CD4-positive, alpha-beta memory T cell (primary cell): ENCODE data around the gene CHD5. TPM values are rescaled to one million over a fixed set of nuclear protein-coding genes. Genes with fewer than 3 reads are reported as not detected.

Experiments used
- CTCF ChIA-PET: fragments of 350-600 bp; sonication (Branson Sonifier 250); formaldehyde crosslinking; loops from one replicate; lab custom pipeline; 2021; ENCODE audit warnings: inconsistent platforms; ENCODE audit not compliant: partially characterized antibody; lab: Charles Lee
- POLR2A ChIA-PET: fragments of 350-600 bp; sonication (Branson Sonifier 250); formaldehyde crosslinking; loops from one replicate; lab custom pipeline; 2021; ENCODE audit not compliant: partially characterized antibody; lab: Charles Lee
- DNase-seq, 5 donors: peaks; one replicate each; pipeline versions ENCODE4 v3.0.0 to v3.0.0-alpha.2; 2020 to 2022; ENCODE audit warnings: mixed read lengths in 1 of 5
- H3K27ac ChIP-seq: one replicate; pipeline ENCODE4 v1.7.0; 2013; ENCODE audit warnings: low read depth, low read length
- H3K27me3 ChIP-seq: 2 replicates; pipeline ENCODE4 v1.7.0; 2013; ENCODE audit warnings: mild to moderate bottlenecking, low read length, moderate library complexity; ENCODE audit not compliant: insufficient read depth
- H3K36me3 ChIP-seq: 2 replicates; pipeline ENCODE4 v1.7.0; 2013; ENCODE audit warnings: mild to moderate bottlenecking, low read length, moderate library complexity; ENCODE audit not compliant: insufficient read depth
- H3K4me1 ChIP-seq: 2 replicates; pipeline ENCODE4 v1.7.0; 2013; ENCODE audit warnings: mild to moderate bottlenecking, low read length, moderate library complexity; ENCODE audit not compliant: insufficient read depth
- H3K4me3 ChIP-seq, 2 donors: one replicate each; pipeline ENCODE4 v1.7.0; 2013; ENCODE audit warnings: low read length in 2 of 2, mild to moderate bottlenecking in 1 of 2
- H3K9me3 ChIP-seq, 2 donors: one replicate each; pipeline ENCODE4 v1.7.0; 2013; ENCODE audit warnings: low read length in 2 of 2, control low read depth in 1 of 2; ENCODE audit not compliant: control insufficient read depth in 1 of 2
- H3K27ac Mint-ChIP-seq, 7 donors: one replicate each; pipeline ENCODE4 v1.8.0; 2020 to 2021; ENCODE audit warnings: mixed read lengths in 7 of 7, mild to moderate bottlenecking in 6 of 7, inconsistent platforms in 3 of 7, moderate library complexity in 3 of 7
- H3K27me3 Mint-ChIP-seq, 2 donors: one replicate each; pipeline ENCODE4 v1.8.0; 2020 to 2021; ENCODE audit warnings: mixed read lengths in 2 of 2
- H3K36me3 Mint-ChIP-seq, 2 donors: one replicate each; pipeline ENCODE4 v1.8.0; 2020 to 2021; ENCODE audit warnings: mixed read lengths in 2 of 2, inconsistent platforms in 1 of 2, mild to moderate bottlenecking in 1 of 2
- H3K4me1 Mint-ChIP-seq, 4 donors: one replicate each; pipeline ENCODE4 v1.8.0; 2020 to 2021; ENCODE audit warnings: mixed read lengths in 4 of 4, mild to moderate bottlenecking in 1 of 4
- H3K4me3 Mint-ChIP-seq, 8 donors: one replicate each; pipeline ENCODE4 v1.8.0; 2020 to 2021; ENCODE audit warnings: mixed read lengths in 8 of 8, mild to moderate bottlenecking in 7 of 8, moderate library complexity in 6 of 8, inconsistent platforms in 3 of 8
- H3K9me3 Mint-ChIP-seq, 8 donors: one replicate each; pipeline ENCODE4 v1.8.0; 2020 to 2021; ENCODE audit warnings: mixed read lengths in 8 of 8, mild to moderate bottlenecking in 5 of 8, inconsistent platforms in 3 of 8, moderate library complexity in 1 of 8
- intact Hi-C: fragments of 100-400 bp; cut with micrococcal nuclease; formaldehyde crosslinking; loops from one replicate; pipeline ENCODE4 v1.15.1; 2023
- polyA plus RNA-seq, 2 donors: library from polyadenylated mRNA; unstranded; fragments of 300-500 nt; fragmentation: Illumina TruSeq; gene quantifications; one replicate each; pipeline ENCODE4 v1.2.3, GENCODE V29; 2021
- total RNA-seq, 2 experiments: library from RNA; stranded (reverse); gene quantifications; one replicate each; pipeline ENCODE4 v1.2.3, GENCODE V29; 2021

The CHD5 gene
- total and polyA plus RNA-seq, 4 experiments from 2014 or later = 0.06 to 0.17 TPM; not detected in 2

DNA sequence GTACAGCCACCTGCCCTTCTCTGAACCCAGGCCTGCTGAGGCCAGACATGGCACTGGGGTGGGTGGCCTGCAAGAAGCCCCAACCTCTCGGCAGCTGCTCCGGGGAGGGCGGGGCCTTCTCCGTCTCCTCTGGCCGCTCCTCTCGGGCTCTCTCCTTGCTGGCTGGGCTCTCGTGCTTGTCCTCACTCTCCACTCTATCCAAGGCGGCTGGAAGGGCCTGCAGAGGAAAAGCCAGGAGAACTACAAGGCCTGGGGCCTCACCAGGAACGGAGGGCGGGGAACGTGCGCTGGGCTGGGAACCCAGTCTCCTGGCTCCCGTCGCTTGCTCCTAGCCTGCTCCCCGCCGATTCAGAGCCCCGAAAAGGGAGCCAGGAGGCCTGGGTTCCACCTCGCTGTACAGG lies 59.1 kb downstream of the CHD5 start:
- Histone ChIP-seq H3K4me1 (no peaks in the 10 kb centered on the region), H3K27ac (no peak overlapping the region), H3K9me3 (no peaks in the 10 kb centered on the region), H3K36me3 (no peaks in the 10 kb centered on the region), H3K27me3 (no peaks in the 10 kb centered on the region), H3K4me3 (no peak overlapping the region)
- DNase-seq = no peak
- Mint-ChIP-seq H3K4me1 (peaks cover 0 to 7% (median 4%) of the 10 kb centered on the region in 4 donors), H3K27ac (no peak overlapping the region), H3K36me3 (no peaks in the 10 kb centered on the region), H3K27me3 (peaks cover 3% of the 10 kb centered on the region in 2 donors), H3K4me3 (no peak overlapping the region), H3K9me3 (peaks cover 0 to 12% (median 7%) of the 10 kb centered on the region in 8 donors)
- intact Hi-C loops = no loop called here
- CTCF ChIA-PET = no interaction called here
- POLR2A ChIA-PET = no interaction called here

DNA sequence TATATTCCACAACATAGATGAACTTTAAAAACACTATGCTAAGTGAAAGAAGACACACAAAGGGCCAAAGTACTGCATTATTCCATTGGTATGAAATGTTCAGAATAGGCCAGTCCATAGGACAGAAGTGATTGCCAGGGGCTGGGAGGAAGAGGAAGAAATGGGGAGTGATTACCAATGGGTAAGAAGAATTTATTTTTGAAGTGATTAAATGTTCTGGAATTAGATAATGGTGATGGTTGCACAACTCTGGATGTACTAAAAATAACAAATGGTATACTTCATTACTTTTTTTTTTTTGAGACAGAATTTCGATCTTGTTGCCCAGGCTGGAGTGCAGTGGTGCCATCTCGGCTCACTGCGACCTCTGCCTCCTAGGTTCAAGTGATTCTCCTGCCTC lies 61.7 kb downstream of the CHD5 start:
- Mint-ChIP-seq H3K27me3 (peaks cover 0 to 1% of the 10 kb centered on the region in 2 donors), H3K4me3 (no peak overlapping the region), H3K27ac (no peak overlapping the region), H3K4me1 (peaks cover 0 to 7% (median 3%) of the 10 kb centered on the region in 4 donors), H3K9me3 (peaks cover 0 to 13% (median 7%) of the 10 kb centered on the region in 8 donors), H3K36me3 (no peaks in the 10 kb centered on the region)
- Histone ChIP-seq H3K9me3 (no peaks in the 10 kb centered on the region), H3K36me3 (no peaks in the 10 kb centered on the region), H3K4me1 (no peaks in the 10 kb centered on the region), H3K27ac (no peak overlapping the region), H3K27me3 (no peaks in the 10 kb centered on the region), H3K4me3 (no peak overlapping the region)
- intact Hi-C loops = no loop called here
- DNase-seq = no peak
- CTCF ChIA-PET = no interaction called here
- POLR2A ChIA-PET = no interaction called here

DNA sequence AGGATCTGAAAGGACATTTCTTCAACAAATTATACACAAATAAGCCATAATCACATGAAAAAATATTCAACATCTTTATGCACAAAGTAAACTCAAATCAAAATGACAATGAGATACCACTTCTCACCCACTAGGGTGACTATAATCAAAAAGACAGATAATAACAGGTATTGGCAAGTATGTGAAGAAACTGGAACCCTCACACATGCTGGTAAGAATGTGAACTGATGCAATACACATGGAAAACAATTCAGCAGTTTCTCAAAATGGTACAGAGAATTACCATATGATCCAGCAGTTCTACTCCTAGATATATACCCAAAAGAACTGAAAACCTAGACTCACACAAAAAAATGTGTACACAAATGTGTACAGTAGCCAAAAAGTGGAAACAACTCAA lies 62.5 kb downstream of the CHD5 start:
- H3K4me1 Mint-ChIP-seq = peaks cover 0 to 7% (median 3%) of the 10 kb centered on the region in 4 donors
- Histone ChIP-seq H3K9me3 (no peaks in the 10 kb centered on the region), H3K27me3 (no peaks in the 10 kb centered on the region), H3K36me3 (no peaks in the 10 kb centered on the region), H3K4me3 (no peak overlapping the region), H3K27ac (no peak overlapping the region), H3K4me1 (no peaks in the 10 kb centered on the region)
- no peaks in the 10 kb centered on the region for H3K36me3 Mint-ChIP-seq
- peaks cover 0 to 1% of the 10 kb centered on the region in 2 donors for H3K27me3 Mint-ChIP-seq
- no peak for DNase-seq
- no peak overlapping the region for H3K27ac Mint-ChIP-seq
- ChIA-PET POLR2A (no interaction called here), CTCF (no interaction called here)
- intact Hi-C loops = no loop called here
- H3K9me3 Mint-ChIP-seq = peaks cover 0 to 13% (median 7%) of the 10 kb centered on the region in 8 donors
- no peak overlapping the region for H3K4me3 Mint-ChIP-seq

GRCh38 chr1:6117064-6117463 lies 63.1 kb downstream of the CHD5 start:
- peaks cover 1 to 3% of the 10 kb centered on the region in 2 donors for H3K27me3 Mint-ChIP-seq
- peak overlapping the region in 1 of 7 donors; percentile 18 for H3K27ac Mint-ChIP-seq
- Histone ChIP-seq H3K4me3 (no peak overlapping the region), H3K9me3 (no peaks in the 10 kb centered on the region), H3K4me1 (no peaks in the 10 kb centered on the region), H3K27me3 (no peaks in the 10 kb centered on the region), H3K36me3 (no peaks in the 10 kb centered on the region), H3K27ac (no peak overlapping the region)
- peak overlapping the region in 1 of 8 donors; percentile 14 for H3K4me3 Mint-ChIP-seq
- ChIA-PET CTCF (no interaction called here), POLR2A (no interaction called here)
- peaks cover 0 to 7% (median 4%) of the 10 kb centered on the region in 4 donors for H3K4me1 Mint-ChIP-seq
- intact Hi-C loops = no loop called here
- no peaks in the 10 kb centered on the region for H3K36me3 Mint-ChIP-seq
- peaks cover 0 to 13% (median 7%) of the 10 kb centered on the region in 8 donors for H3K9me3 Mint-ChIP-seq
- DNase-seq = no peak

DNA sequence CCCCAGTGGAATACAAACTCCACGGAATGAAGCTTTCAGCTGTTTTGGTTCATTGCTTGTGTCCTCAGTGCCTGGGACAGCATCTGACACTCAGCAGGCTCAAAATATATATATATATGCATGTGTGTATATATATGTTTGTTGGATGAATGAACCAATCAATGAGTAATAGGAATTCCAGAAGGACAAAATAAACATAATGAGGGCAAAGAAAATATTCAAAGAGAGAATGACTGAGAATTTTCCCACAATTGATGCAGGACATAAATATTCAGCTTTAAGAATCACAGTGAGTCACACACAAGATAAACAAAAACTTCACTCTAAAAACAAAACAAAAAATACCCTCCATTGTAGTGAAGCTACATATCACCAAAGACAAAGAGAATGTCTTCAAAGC lies 64.0 kb downstream of the CHD5 start:
- Mint-ChIP-seq H3K27ac (peak overlapping the region in 1 of 7 donors; percentile 23), H3K4me1 (peaks cover 0 to 7% (median 4%) of the 10 kb centered on the region in 4 donors), H3K36me3 (no peaks in the 10 kb centered on the region), H3K27me3 (peaks cover 3% of the 10 kb centered on the region in 2 donors), H3K9me3 (peaks cover 0 to 13% (median 7%) of the 10 kb centered on the region in 8 donors), H3K4me3 (peak overlapping the region in 1 of 8 donors; percentile 17)
- intact Hi-C loops = no loop called here
- H3K4me3 ChIP-seq = no peak overlapping the region
- no peaks in the 10 kb centered on the region for H3K27me3 ChIP-seq
- H3K27ac ChIP-seq = no peak overlapping the region
- no peaks in the 10 kb centered on the region for H3K36me3 ChIP-seq
- DNase-seq = no peak
- H3K9me3 ChIP-seq = no peaks in the 10 kb centered on the region
- no peaks in the 10 kb centered on the region for H3K4me1 ChIP-seq
- POLR2A ChIA-PET = no interaction called here
- CTCF ChIA-PET = no interaction called here

DNA sequence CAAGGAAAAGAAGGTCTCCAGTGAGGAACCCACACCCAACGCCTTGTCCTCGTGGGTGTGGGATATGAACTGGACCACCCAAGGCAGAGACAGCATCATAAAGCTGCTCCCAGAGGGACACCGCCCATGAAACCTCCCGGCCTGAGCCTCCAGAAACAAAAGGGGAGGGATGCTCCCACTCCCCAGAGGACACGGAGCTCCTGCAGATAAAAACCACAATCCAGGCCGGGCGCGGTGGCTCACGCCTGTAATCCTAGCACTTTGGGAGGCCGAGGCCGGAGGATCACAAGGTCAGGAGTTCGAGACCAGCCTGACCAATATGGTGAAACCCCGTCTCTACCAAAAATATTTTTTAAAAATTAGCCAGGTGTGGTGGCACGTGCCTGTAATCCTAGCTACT lies 66.4 kb downstream of the CHD5 start:
- ChIA-PET POLR2A (no interaction called here), CTCF (no interaction called here)

GRCh38 chr1:6113116-6113515 lies 67.0 kb downstream of the CHD5 start:
- no peak overlapping the region for H3K27ac ChIP-seq
- H3K27ac Mint-ChIP-seq = no peak overlapping the region
- H3K9me3 Mint-ChIP-seq = peaks cover 0 to 13% (median 7%) of the 10 kb centered on the region in 8 donors
- H3K4me1 Mint-ChIP-seq = peaks cover 0 to 7% (median 4%) of the 10 kb centered on the region in 4 donors
- DNase-seq = no peak
- peaks cover 3 to 6% of the 10 kb centered on the region in 2 donors for H3K27me3 Mint-ChIP-seq
- no peak overlapping the region for H3K4me3 Mint-ChIP-seq
- no peak overlapping the region for H3K4me3 ChIP-seq
- POLR2A ChIA-PET = no interaction called here
- no peaks in the 10 kb centered on the region for H3K36me3 Mint-ChIP-seq
- H3K36me3 ChIP-seq = no peaks in the 10 kb centered on the region
- H3K4me1 ChIP-seq = no peaks in the 10 kb centered on the region
- intact Hi-C loops = no loop called here
- no peaks in the 10 kb centered on the region for H3K27me3 ChIP-seq
- CTCF ChIA-PET = no interaction called here
- H3K9me3 ChIP-seq = no peaks in the 10 kb centered on the region

More for the DNA sequence above, 66.4 kb downstream of the CHD5 start:
- no peak overlapping the region for H3K27ac ChIP-seq
- intact Hi-C loops = no loop called here
- DNase-seq = no peak
- no peaks in the 10 kb centered on the region for H3K36me3 ChIP-seq
- H3K4me3 ChIP-seq = no peak overlapping the region
- Mint-ChIP-seq H3K36me3 (no peaks in the 10 kb centered on the region), H3K27ac (no peak overlapping the region), H3K4me3 (no peak overlapping the region), H3K9me3 (peaks cover 0 to 13% (median 7%) of the 10 kb centered on the region in 8 donors), H3K4me1 (peaks cover 0 to 7% (median 4%) of the 10 kb centered on the region in 4 donors), H3K27me3 (peaks cover 3 to 4% of the 10 kb centered on the region in 2 donors)
- H3K9me3 ChIP-seq = no peaks in the 10 kb centered on the region
- H3K4me1 ChIP-seq = no peaks in the 10 kb centered on the region
- no peaks in the 10 kb centered on the region for H3K27me3 ChIP-seq

DNA sequence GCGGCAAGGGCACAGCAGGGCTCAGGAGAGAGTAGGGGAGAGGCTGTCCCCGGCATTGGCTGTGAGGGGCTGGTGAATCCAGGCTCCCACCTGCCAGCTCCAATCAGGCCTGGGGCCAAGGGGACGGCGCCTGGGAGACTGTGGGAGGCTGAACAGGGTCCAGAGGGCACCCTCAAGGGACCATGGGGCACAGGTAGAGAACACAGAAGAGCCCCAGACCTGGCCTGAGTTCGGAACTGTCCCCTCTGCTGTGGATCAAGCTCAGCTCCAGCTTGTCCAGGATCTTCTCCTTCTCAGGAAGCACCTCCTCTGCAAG lies 67.5 kb downstream of the CHD5 start:
- ChIA-PET CTCF (no interaction called here), POLR2A (no interaction called here)
- intact Hi-C loops = no loop called here
- DNase-seq = no peak
- H3K4me1 Mint-ChIP-seq = peaks cover 0 to 7% (median 4%) of the 10 kb centered on the region in 4 donors
- Histone ChIP-seq H3K36me3 (no peaks in the 10 kb centered on the region), H3K27ac (no peak overlapping the region), H3K9me3 (no peaks in the 10 kb centered on the region), H3K4me3 (no peak overlapping the region), H3K4me1 (no peaks in the 10 kb centered on the region), H3K27me3 (no peaks in the 10 kb centered on the region)
- H3K4me3 Mint-ChIP-seq = no peak overlapping the region
- H3K9me3 Mint-ChIP-seq = peaks cover 0 to 13% (median 7%) of the 10 kb centered on the region in 8 donors
- no peak overlapping the region for H3K27ac Mint-ChIP-seq
- peaks cover 3 to 7% of the 10 kb centered on the region in 2 donors for H3K27me3 Mint-ChIP-seq
- no peaks in the 10 kb centered on the region for H3K36me3 Mint-ChIP-seq
